ENCODE data around the gene MT1X.

MT1X gene

GRCh38 chr16:56683424-56684172 is 1.3 kb downstream of the MT1X start:
- H3K4me3 ChIP-seq (ENCODE audit: low read length), result no peak overlapping the region
- TF ChIP-seq CTCF (conservative IDR thresholded peaks at IDR 0.05; ENCODE audit: low read depth, low read length), result no peak
- no peak for DNase-seq (ENCODE audit: low read depth)

GRCh38 chr16:56684256-56684925 is 2.1 kb downstream of the MT1X start:
- no peak for TF ChIP-seq CTCF (conservative IDR thresholded peaks at IDR 0.05; ENCODE audit: low read depth, low read length)
- DNase-seq (ENCODE audit: low read depth), result no peak
- no peak overlapping the region for H3K4me3 ChIP-seq (ENCODE audit: low read length)

- DNase-seq (ENCODE audit: low read depth), result no peak
- TF ChIP-seq CTCF (conservative IDR thresholded peaks at IDR 0.05; ENCODE audit: low read depth, low read length), result no peak
- H3K4me3 ChIP-seq (ENCODE audit: low read length), result no peak overlapping the region
Measured at GRCh38 chr16:56684926-56685590, 2.8 kb downstream of the MT1X start.

GRCh38 chr16:56686758-56687157 is 4.5 kb downstream of the MT1X start:
- no peak for DNase-seq (ENCODE audit: low read depth)
- TF ChIP-seq CTCF (conservative IDR thresholded peaks at IDR 0.05; ENCODE audit: low read depth, low read length), result no peak
- no peak overlapping the region for H3K4me3 ChIP-seq (ENCODE audit: low read length)

- no peak overlapping the region for H3K4me3 ChIP-seq (ENCODE audit: low read length)
- TF ChIP-seq CTCF (conservative IDR thresholded peaks at IDR 0.05; ENCODE audit: low read depth, low read length), result no peak
- no peak for DNase-seq (ENCODE audit: low read depth)
Measured at GRCh38 chr16:56688762-56689161, 6.5 kb downstream of the MT1X start.

- H3K4me3 ChIP-seq (ENCODE audit: low read length), result no peak overlapping the region
- no peak for DNase-seq (ENCODE audit: low read depth)
- TF ChIP-seq CTCF (conservative IDR thresholded peaks at IDR 0.05; ENCODE audit: low read depth, low read length), result no peak
Measured at GRCh38 chr16:56689171-56689570, 6.9 kb downstream of the MT1X start.

Measured in retinal pigment epithelial cell (primary cell).